MM.1S (cell line): ENCODE data around the gene SPRYD3.

Experiments used
- CTCF ChIP-seq: fragments of 300-600 bp; sonication (generic); IDR thresholded peaks from 2 replicates; pipeline ENCODE4 v1.5.1; 2016; ENCODE audit warnings: antibody characterized with exemption, low read length, mixed read lengths
- EZH2 ChIP-seq: fragments of 300-600 bp; sonication (generic); optimal IDR thresholded peaks from 2 replicates; pipeline ENCODE3; 2017; ENCODE audit warnings: low read depth, mild to moderate bottlenecking, antibody characterized with exemption, low read length, mixed read lengths

GRCh38 chr12:53115112-53115890 lies 36.1 kb upstream of the SPRYD3 start:
- no peak for TF ChIP-seq CTCF
- no peak for TF ChIP-seq EZH2
